GM23338 (cell line): Measurements from ENCODE around the gene ASMT.

Experiments
- EZH2phosphoT487 ChIP-seq: fragments of 200-600 bp; sonication (generic); IDR thresholded peaks from one replicate; pipeline ENCODE4 v1.8.1; 2018; ENCODE audit warnings: antibody characterized with exemption; ENCODE audit not compliant: unreplicated experiment
- JUNB ChIP-seq: IDR thresholded peaks from one replicate; pipeline ENCODE4 v1.6.1; 2016; ENCODE audit warnings: antibody characterized with exemption; ENCODE audit not compliant: unreplicated experiment
- POLR2AphosphoS5 ChIP-seq: IDR thresholded peaks from 2 replicates; pipeline ENCODE4 v1.6.1; 2016; ENCODE audit warnings: antibody characterized with exemption, low read depth
- TF ChIP-seq, protein P1 (sequence below), 2 experiments: fragments of 200-600 bp in 1 of 2; sonication (generic) in 1 of 2; conservative IDR thresholded peaks; 2 replicates each; pipeline versions ENCODE4 v1.5.1 to v1.6.1; 2016 to 2017; ENCODE audit warnings: antibody characterized with exemption in 2 of 2, low read depth in 2 of 2, mild to moderate bottlenecking in 2 of 2, moderate library complexity in 1 of 2

DNA sequence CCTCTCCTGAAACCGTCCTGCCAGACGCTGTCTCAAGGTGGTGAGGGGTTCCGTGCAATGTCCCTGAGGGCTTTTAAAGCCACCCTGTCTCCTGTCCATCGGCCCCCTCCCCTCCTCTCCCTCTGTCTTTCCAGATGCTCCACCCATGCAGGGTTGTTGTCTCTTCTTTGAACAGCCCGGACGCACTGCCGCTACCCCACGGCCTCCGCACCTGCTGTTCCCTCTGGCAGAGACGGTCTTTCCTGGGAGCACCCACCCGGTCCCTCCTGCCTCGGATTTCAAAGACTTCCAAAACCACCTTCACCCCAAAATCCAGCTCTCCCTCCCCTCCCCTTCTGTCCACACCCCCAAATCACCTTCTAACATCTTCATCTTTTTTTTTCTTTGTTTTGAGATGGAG is 4.1 kb upstream of the ASMT start:
- TF ChIP-seq, protein P1, sequence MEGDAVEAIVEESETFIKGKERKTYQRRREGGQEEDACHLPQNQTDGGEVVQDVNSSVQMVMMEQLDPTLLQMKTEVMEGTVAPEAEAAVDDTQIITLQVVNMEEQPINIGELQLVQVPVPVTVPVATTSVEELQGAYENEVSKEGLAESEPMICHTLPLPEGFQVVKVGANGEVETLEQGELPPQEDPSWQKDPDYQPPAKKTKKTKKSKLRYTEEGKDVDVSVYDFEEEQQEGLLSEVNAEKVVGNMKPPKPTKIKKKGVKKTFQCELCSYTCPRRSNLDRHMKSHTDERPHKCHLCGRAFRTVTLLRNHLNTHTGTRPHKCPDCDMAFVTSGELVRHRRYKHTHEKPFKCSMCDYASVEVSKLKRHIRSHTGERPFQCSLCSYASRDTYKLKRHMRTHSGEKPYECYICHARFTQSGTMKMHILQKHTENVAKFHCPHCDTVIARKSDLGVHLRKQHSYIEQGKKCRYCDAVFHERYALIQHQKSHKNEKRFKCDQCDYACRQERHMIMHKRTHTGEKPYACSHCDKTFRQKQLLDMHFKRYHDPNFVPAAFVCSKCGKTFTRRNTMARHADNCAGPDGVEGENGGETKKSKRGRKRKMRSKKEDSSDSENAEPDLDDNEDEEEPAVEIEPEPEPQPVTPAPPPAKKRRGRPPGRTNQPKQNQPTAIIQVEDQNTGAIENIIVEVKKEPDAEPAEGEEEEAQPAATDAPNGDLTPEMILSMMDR (conservative IDR thresholded peaks at IDR 0.05; ENCODE audit: low read depth in 2 of 2), result no peak
- TF ChIP-seq POLR2AphosphoS5 (no peak), JUNB (no peak), EZH2phosphoT487 (no peak)
